HG02840 (cell line): ENCODE results near the gene ZNF423.
"Not testable (repeated sequence)": the region's sequence is repeated elsewhere in the genome, so short reads cannot be mapped to it uniquely, and the experiment has no call there.

Experiments used
- ATAC-seq: cut with Tn5 transposase; IDR thresholded peaks from one replicate; pipeline ENCODE4 v1.9.1; 2021; ENCODE audit warnings: mild to moderate bottlenecking, moderate library complexity, moderate number of reproducible peaks; ENCODE audit not compliant: unreplicated experiment, low FRiP score

ZNF423 gene

DNA sequence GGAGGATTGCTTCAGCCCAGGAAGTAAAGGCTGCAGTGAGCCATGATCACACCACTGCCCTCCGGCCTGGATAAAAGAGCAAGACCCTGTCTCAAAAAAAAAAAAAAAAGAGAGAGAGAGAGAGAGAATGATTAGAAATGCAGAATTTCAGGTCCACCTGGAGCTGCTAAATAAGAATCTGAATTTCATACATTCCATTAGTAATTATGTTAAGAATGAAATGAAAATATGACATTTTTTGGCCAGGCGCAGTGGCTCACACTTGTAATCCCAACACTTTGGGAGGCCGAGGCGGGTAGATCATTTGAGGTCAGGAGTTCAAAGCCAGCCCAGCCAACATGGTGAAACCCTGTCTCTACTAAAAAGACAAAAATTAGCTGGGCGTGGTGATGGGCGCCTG is 178.3 kb downstream of the ZNF423 start:
- ATAC-seq = not testable (repeated sequence)

DNA sequence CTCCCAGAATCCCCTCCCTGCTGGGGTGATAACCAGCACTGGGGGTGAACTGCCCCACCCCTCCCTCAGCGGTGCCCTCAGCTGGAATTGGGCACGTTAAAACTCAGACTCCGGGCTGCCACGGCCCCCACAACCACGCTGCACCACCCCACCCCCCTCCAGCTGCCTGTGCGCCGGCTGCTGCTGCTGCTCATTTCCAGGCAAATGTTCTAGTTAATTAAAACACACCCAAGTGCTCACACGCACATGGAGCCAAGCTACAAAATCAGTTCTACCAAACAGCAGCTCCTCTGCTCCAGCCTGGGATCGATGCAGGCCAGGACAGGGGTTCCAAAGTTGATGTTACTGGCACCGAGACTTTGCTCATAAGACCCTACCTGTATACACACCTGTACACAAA is 180.5 kb downstream of the ZNF423 start:
- ATAC-seq = no peak

DNA sequence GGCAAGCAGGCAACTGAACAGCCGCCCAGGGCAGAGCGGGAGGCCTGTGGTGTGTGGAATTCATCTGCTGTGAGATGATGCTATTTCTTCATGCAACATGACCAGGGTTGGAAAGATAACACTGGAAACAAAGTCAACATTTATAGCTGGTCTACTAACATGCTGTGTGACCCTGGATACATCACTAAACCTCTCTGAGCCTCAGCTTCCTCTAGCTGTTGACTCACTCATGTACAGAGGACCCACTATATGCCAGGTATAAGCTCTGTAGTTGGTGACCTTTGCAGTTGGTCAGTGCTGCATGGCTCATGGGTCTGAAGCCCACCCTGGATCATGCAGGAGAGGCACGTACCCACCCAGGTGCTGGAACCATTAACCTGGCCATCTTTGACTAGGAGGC is 180.9 kb downstream of the ZNF423 start:
- ATAC-seq = no peak

DNA sequence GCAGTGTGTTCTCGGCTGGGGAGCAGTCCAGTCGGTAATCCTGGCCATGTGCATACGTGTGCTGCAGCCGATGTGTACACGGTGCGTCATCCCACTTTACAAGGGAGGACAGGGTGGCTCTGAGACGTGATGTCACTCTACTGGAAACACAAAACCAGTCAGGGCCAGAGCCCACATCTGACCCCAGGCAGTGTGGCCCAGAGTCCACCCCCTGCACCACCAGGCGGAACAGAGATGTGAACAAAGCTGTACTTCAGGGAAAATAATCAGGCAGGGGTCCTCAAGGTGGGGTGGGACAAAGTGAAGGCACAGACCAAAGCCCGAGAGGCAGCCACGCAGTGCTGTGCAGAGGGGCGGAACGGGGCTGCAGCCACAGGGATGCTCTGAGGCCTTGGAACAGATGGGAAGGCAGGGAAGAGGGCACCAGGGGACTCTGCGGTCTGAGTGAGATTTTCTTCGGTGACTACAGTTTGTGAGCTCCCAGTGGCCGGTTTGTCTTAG is 181.5 kb downstream of the ZNF423 start:
- no peak for ATAC-seq

DNA sequence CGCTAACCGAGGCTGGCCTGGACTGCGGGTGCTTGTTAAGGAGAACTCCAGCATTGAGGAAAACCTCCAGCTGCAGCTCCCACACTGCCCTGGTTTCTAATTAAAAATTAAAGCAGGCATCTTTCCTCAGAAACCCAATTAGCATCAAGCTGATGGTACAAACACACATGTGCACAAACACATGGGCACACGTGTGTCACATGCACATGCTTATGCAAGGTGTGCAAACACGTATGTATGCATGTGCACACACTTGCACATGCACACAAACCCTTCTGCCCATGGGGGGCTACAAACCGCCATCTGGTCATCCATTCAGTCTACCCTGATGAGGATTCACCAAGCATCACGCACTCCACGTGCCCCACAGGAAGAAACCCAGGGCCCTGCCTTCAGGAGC is 182.5 kb downstream of the ZNF423 start:
- ATAC-seq = no peak

DNA sequence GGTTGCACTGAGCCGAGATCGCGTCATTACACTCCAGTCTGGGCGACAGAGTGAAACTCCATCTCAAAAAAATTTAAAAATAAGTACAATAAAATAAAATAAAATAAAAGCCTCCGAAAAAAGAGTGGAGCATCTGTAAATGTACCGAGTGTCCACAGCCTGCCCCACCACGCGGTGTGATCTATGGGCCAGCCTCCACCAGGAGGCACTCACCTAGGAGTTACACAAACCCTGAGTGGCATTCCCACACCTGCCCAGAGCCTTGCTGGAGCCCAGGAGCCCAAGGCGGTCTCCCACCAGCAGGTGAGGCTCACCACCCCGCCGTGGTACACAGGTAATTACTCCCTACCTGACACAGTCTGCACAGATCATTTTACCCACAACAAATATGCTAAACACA is 183.2 kb downstream of the ZNF423 start:
- no peak for ATAC-seq

DNA sequence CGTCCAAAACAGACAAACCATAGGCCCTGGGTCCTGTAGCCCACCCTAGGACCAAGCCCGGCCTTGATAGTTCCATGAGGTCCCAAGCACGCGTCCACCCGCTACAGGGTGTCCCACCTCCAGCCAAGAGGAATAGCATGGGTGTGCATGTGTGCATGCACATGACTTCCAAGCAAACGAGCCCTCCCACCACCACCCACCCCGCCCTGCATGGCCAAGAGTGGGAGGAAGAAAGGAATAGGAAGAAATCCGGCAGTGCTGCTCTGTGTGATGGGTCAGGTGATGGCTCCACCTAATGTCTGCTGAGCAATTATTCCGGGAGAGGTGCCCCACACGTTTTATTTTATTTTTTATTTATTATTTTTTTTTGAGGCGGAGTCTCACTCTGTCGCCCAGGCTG is 184.6 kb downstream of the ZNF423 start:
- no peak for ATAC-seq

DNA sequence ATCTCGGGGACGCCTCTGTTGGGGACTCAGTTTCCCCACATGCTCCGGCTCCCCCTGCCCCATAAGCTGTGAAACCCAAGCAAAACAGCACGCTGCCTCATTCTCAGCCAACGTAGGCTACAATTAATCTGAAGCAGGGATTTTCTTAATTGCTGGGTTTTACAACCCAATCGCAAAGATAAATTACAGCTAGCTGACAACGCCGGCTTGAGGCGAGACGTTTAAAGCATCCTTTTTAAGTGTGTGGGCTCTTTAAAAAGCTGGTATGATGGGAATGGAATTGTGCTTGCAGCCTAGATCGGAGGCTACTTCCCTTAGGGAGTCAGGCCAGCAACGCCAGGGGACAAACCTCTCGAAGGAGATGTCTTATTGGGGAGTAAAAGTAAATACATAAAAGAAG is 185.3 kb downstream of the ZNF423 start:
- ATAC-seq = no peak

DNA sequence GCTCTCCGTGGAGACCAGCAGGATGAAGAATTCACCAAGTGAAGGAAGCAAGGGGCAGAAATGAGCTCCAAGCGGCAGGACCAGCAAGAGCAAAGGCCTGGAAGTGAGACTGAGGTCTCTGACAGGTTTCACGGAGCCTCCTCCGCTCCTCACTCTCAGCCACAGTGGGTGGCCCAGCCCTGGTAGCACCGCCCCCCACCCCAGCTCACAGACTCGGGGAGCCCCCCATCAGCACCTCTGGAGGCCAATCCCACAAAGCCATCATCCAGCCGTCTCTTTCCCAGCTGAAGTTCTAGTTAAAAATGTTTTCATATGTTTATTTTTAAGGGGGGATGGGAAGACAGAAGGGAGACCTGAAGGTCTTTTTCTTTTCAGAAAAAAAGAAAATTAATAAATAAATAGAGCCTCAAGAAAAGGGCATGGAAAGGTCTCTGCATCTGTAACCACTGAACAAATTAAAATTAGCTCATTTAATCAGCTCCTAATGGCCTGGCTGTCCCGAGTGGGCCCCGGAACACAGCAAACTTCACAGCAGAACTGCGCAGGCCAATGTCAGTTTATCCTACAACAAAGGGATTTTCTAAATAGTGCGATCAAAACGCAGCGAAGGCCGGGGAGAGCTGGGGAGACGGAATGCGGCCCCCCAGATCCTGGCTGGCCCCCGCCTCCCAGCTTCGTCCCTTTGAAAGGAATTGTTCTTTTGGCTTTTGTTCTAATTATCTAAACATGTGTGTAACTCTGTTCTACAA is 190.3 kb downstream of the ZNF423 start:
- no peak for ATAC-seq

DNA sequence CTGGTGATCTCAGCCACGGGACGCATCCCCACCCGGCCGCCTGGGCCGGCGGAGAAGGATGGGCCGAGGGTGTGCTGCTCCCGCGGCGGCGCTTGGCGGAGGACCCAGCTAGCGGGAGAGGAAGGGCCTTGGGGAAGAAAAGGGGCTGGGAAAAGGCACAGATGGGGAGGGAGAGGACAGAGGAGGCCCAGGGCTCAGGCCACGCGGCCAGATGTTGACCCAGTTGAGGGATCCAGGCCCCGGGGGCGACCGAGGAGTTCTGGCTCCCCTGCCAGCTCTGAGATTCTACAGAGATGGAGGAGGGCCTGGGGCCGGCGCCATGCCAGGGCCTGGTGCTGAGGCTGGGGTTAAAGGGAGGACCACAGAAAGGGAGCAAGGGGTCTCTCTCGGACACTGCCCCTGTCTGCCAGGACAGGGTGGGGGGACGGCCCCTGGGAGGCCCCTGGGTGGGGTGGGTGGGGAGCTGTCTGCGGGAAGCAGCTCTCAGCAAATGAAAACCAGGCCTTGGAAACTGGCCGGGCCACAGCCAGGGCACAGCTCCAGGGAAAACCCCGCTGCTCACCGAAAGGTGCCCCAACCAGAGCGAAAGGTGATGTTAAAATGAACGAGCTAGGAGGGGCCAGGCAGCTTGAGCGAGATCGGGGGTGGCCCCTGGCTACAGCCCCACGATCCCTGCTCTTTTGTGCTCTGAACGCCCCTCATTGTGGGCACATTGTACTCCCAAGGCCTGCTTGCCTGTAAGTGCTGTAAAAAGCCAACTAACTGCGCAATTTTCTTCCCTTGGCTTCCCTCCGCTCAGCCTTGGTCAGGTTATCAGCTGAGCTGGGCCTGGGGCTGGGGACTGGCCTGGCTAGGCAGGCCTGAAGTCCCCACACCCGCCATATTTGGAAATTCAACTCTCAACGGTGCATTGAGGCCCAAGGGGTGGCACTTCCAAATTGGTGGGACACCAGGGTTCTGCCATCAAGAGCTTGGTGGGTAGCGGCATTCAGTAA is 191.4 kb downstream of the ZNF423 start:
- no peak for ATAC-seq

DNA sequence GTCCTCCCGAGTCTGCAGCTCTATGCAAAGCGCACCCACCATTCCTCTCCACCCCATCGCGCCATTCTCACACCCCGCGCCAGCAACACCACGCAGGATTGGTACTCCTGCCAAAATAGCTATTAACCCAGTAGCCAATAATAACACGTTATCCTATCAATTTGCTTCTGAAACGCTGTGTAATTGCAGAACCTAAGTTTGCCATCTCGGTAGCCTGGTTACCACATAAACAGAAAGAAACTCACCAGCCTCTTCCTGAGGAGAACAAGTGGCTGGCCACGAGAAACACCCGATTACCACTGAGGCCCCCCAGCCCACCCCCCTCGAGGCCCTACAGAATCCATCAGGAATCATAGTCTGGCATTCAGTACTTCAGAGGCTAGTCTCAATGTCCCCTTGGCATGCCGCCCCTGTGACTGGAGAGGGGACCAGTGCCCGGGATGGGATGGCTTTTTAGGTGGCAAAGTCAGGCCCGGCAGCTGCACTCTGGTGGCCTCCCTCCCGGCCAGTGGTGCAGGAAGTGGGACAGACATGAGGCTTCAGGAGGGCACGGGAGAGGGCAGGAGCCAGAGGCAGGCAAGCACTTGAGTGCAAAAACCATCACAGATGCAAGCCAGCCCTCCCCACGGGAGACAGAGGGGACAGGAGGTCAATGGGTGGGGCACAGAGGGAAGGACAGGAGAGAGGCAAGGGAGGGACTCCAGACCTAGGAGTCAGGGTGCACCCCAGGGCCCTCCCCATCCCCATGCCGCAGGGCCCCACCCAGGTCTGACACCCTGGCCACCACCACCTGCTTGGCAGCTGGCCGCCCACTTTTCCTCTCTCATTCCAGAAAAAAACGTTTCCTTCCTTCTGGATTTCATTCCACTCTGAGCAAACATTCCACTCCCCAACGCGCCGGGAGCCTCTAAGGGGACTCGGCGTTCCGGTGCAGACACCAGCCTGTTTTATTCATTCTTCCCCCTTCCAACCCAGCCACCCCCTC is 192.5 kb downstream of the ZNF423 start:
- ATAC-seq = no peak

DNA sequence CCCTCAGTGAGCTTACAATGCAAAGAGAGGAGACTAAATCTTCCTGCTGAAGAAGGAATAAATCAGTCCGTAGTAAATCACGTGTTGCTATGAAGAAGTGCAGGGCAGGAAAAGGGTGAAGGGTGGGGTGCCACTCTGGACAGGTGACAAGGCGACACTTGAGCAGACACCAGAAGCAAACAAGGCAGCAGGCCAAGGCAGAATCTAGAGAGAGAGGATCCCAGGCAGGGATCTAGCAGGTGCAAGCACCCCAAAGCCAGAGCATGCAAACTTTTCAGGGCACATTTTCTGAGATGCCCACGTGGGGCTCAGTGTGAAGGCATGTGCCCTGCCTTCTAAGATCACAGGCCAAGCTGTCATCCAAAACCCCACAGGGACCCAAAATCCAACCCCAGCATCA is 193.3 kb downstream of the ZNF423 start:
- ATAC-seq = no peak

DNA sequence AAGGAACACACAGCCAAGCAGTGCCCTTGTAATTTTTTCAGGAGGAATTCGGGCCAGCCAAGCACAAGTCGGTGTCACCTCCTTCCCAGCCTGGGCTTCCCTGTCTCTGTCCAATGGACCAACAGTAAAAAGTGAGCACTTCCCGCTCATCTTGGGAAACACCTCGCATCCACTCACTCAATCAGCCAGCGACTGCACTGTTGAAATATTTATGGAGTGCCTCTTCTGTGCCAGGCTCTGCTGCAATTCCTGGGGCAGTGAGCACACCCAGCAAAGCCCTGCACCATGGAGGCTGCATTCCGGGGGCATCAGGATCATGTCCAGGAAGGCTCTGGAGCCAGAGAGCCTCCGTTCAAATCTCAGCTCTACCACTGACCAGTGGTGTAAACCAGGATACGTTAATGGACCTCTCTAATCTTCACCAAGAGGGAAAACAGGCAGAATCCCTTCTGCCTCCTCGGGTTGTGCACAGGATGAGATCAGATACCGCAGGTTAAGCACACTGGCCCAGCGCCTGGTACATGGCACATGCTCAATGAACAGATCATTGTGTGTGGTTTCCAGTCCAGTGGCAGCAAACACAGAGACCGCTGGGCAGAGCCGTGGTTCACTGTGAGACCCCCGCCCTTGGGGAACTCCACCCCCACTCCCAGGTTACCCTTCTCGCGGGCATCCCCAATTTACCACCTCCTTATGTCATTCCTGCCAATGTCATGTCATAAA is 194.3 kb downstream of the ZNF423 start:
- ATAC-seq = no peak

DNA sequence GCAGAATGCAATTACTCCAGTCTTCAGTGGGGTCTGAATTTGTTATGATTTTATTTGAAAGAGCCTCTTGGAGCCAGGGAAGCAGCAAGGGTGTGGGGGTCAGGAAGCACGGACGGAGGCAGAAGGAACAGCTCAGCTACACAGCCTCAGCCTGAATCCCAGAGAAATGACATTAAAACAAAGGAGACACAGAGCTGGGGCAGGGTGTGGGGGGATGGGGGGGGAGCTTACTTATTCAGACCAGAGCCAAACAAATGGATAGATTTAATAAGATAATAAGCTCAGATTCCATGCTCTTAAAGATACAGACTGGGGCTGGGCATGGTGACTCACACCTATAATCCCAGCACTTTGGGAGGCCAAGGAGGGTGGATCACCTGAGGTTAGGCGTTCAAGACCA is 195.3 kb downstream of the ZNF423 start:
- ATAC-seq = no peak

DNA sequence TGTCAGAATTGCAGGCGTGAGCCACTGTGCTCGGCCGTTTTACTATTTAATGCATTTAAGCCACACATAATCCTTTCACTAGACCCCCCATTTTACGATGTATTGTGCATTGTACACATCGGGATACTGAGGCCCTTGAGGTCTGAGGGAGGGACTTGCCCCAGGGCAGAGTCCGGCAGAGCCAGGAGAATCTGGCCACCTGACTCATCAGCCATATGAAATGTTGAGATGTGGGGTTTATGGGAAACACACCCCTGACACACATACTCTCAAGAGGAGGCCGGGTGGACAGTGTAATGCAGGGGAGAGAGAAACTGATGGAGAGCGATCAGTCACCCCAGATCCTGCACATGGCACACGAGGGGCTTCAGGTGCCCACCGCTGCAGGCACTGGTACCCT is 196.6 kb downstream of the ZNF423 start:
- no peak for ATAC-seq

DNA sequence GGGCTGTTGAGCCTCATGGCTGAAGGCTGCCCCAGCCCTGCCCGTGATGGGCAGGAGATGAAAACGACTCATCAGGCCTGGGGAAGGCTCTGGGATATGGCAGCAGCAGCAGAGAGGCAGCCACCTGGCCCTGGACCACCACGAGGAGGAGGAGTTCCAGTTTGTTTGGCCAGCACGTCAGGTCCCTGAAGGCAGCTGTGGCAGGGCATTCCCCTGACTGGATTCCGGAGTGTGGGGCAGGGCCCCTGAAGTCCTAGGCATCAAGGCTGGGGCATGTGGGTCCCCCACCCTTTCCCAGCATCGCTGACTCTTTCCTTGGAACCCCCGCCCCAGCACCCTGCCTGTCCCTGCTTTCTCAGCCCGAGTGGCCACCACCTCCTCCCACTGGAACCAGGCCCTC is 197.4 kb downstream of the ZNF423 start:
- no peak for ATAC-seq

DNA sequence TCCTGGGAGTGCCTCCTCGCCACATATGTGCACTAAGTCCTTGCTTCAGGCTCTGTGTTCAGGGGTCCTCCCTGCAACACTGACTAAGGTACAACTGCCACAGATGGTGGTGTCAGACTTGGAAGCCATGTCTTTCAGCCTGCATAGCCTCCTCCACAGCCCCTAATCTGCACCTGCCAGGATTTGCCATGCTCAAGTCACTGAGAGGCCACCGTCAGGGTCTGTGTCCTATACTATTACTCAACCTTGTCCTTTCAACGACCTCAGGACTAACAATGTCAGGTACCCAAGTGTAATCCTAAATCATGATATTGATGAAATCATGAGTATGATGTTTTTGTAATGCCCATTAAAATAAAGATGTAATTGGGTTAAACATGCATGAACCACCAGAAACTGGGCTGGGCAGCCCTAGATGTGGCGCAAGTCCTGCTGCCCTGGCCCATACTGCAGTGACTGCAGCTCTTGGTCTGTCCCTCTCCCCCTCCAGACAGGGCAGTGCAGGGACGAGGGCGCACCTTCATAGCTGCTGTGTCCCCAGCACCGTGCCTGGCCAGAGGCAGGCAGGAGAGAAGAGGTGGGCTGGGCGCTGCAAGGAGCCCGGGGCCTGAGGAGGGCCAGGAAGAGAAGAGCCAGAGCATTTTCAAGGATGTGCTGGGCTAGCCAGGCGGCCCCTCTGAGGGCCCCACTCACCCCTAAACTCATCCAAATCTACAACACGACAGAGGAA is 198.0 kb downstream of the ZNF423 start:
- no peak for ATAC-seq

DNA sequence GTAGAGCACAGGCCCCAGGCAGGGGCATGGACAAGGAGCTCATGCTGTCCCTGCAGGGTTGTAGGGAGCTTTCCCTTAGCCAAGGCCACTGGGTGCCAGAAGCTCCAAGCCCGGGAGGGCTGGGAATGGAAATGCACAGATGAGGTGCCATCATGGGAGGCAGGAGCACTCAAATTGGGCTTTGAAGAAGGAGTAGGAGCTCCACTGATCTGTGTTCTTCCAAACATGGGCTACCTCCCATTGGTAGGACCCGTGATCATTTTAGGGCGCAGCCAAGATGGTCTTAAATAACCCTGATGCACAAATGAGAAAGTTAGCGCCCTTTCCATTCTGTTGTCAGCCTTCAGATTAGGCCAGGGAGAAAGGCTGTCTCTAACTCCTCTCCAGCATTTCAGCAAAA is 201.5 kb downstream of the ZNF423 start:
- no peak for ATAC-seq

DNA sequence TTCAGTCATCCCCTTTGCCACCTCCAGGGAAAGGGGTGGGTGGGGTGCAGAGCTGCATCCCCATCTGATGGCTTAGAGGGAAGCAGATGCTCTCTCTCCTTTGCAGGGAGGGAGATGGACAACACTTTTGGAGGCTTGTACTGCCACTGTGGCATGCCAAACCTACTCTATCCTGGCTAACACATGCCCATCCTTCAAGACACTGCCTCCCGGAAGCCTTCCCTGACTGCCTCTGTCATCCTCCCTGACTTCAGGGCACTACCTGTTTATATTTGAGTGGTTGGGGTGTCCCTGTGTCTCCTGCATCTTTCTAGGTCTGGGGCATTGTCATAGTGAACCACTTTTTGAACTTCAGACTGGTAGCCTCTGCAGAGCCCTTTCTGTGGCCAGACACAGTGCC is 202.3 kb downstream of the ZNF423 start:
- ATAC-seq = no peak
